Spleen (tissue), 7 donors: ENCODE measurements around the gene DCAF7.

ENCODE experiments used
- CTCF ChIP-seq, 11 experiments: fragments of 200-600 bp in 7 of 11; fragments of 450-650 bp in 4 of 11; sonication (generic) in 4 of 11; IDR thresholded peaks in 8 of 11; conservative IDR thresholded peaks in 3 of 11; 1 replicate in 7 of 11; 2 replicates in 4 of 11; pipeline versions ENCODE4 v1.4.0 to v1.8.0; 2016 to 2021; ENCODE audit warnings: antibody characterized with exemption in 11 of 11, inconsistent platforms in 4 of 11, mild to moderate bottlenecking in 1 of 11
- POLR2A ChIP-seq, 3 donors: fragments of 450-650 bp; IDR thresholded peaks; one replicate each; pipeline ENCODE4 v1.5.1; 2017; ENCODE audit warnings: antibody characterized with exemption in 3 of 3, mild to moderate bottlenecking in 1 of 3
- donor health status: DM: no; HTN: no; CAD: no; lungs with moderate emphysema.
- donor health status: DM: no; HTN: no; CAD: no.
- donor health status: DM: no; HTN: no; CAD: no.

GRCh38 chr17:63639125-63639524 lies 88.8 kb downstream of the DCAF7 start:
- no peak for TF ChIP-seq POLR2A (IDR thresholded peaks at IDR 0.05)
- TF ChIP-seq CTCF (IDR thresholded peaks at IDR 0.05 in 8 of 11, conservative IDR thresholded peaks at IDR 0.05 in 3 of 11) = no peak
